H1 (cell line): Measurements from ENCODE around the gene PINLYP. TPM values are rescaled to one million over a fixed set of nuclear protein-coding genes. Genes with fewer than 3 reads are reported as not detected.
A peak's percentile ranks its signal among the peaks of the same experiment; 100 is the strongest.

Experiments used
- CTCF ChIA-PET: fragments of 300-600 bp; sonication (Branson Sonifier 250); formaldehyde crosslinking; loops from one replicate; lab custom pipeline; 2021; ENCODE audit not compliant: partially characterized antibody; lab: Charles Lee
- POLR2A ChIA-PET: fragments of 300-600 bp; sonication (Branson Sonifier 250); formaldehyde crosslinking; loops from one replicate; lab custom pipeline; 2021; ENCODE audit warnings: inconsistent platforms; ENCODE audit not compliant: partially characterized antibody; lab: Charles Lee
- DNase-seq, 2 experiments: peaks; one replicate each; pipeline versions ENCODE4 v3.0.0 to v3.0.0-alpha.2; 2010 to 2022; ENCODE audit warnings: low spot score in 2 of 2, low read depth in 1 of 2, mixed read lengths in 1 of 2
- FAIRE-seq: peaks from 2 replicates; lab custom pipeline; 2011; peaks lifted over from hg19 to GRCh38; lab: Jason Lieb, UNC
- H2AFZ ChIP-seq: 2 replicates; pipeline ENCODE4 v1.8.1; 2012; ENCODE audit warnings: low read length, inconsistent platforms
- H2AK5ac ChIP-seq: 2 replicates; pipeline ENCODE4 v1.6.1; 2013; ENCODE audit warnings: low read depth, low read length
- H2BK120ac ChIP-seq: replicated peaks from 2 replicates; pipeline ENCODE3; 2013; ENCODE audit warnings: low read depth, low read length, inconsistent platforms
- H2BK12ac ChIP-seq: 2 replicates; pipeline ENCODE4 v1.6.1; 2013; ENCODE audit warnings: low read depth, low read length
- H2BK15ac ChIP-seq: 2 replicates; pipeline ENCODE4 v1.6.1; 2013; ENCODE audit warnings: low read length
- H2BK20ac ChIP-seq: 2 replicates; pipeline ENCODE4 v1.6.1; 2013; ENCODE audit warnings: low read length
- H2BK5ac ChIP-seq: 2 replicates; pipeline ENCODE4 v1.6.1; 2013; ENCODE audit warnings: low read depth, low read length
- H3K14ac ChIP-seq: 2 replicates; pipeline ENCODE4 v1.6.1; 2013; ENCODE audit warnings: inconsistent platforms; ENCODE audit not compliant: insufficient read length
- H3K18ac ChIP-seq: 2 replicates; pipeline ENCODE4 v1.6.1; 2013; ENCODE audit warnings: low read length; ENCODE audit errors: extremely low read depth
- H3K23ac ChIP-seq: 2 replicates; pipeline ENCODE4 v1.6.1; 2013; ENCODE audit warnings: inconsistent platforms; ENCODE audit not compliant: insufficient read length
- H3K23me2 ChIP-seq: 2 replicates; pipeline ENCODE4 v1.6.1; 2013; ENCODE audit warnings: low read depth, low read length
- H3K27ac ChIP-seq: 2 replicates; pipeline ENCODE4 v1.6.1; 2011; ENCODE audit warnings: low read depth, low read length, inconsistent platforms
- H3K27me3 ChIP-seq, 4 experiments: replicated peaks in 1 of 4; 1 replicate in 1 of 4; 2 replicates in 3 of 4; pipeline versions ENCODE4 v1.6.1 to v1.8.1; 2011 to 2013; ENCODE audit warnings: low read length in 3 of 4, mild to moderate bottlenecking in 3 of 4, inconsistent platforms in 2 of 4, mixed read lengths in 2 of 4, moderate library complexity in 1 of 4; ENCODE audit not compliant: control insufficient read depth in 3 of 4, insufficient read depth in 3 of 4; ENCODE audit errors: extremely low read depth in 1 of 4
- H3K36me3 ChIP-seq, 4 experiments: 2 replicates each; pipeline versions ENCODE4 v1.6.1 to v1.8.1; 2011 to 2013; ENCODE audit warnings: mild to moderate bottlenecking in 4 of 4, low read length in 3 of 4, moderate library complexity in 2 of 4, control low read depth in 1 of 4, inconsistent platforms in 1 of 4; ENCODE audit not compliant: insufficient read depth in 4 of 4, control insufficient read depth in 2 of 4
- H3K4ac ChIP-seq: replicated peaks from 2 replicates; pipeline ENCODE3; 2013; ENCODE audit warnings: low read length, low read depth, mixed read lengths, inconsistent platforms; ENCODE audit not compliant: insufficient read length
- H3K4me1 ChIP-seq, 4 experiments: replicated peaks in 1 of 4; 1 replicate in 1 of 4; 2 replicates in 3 of 4; pipeline versions ENCODE4 v1.6.1 to v1.8.1; 2011 to 2013; ENCODE audit warnings: low read length in 3 of 4, inconsistent platforms in 2 of 4, mixed read lengths in 1 of 4; ENCODE audit not compliant: insufficient read depth in 4 of 4, control insufficient read depth in 3 of 4
- H3K4me2 ChIP-seq, 2 experiments: 2 replicates each; pipeline versions ENCODE4 v1.6.1 to v1.8.1; 2011 to 2013; ENCODE audit warnings: low read depth in 2 of 2, low read length in 2 of 2, control low read depth in 1 of 2, inconsistent platforms in 1 of 2, mild to moderate bottlenecking in 1 of 2; ENCODE audit not compliant: insufficient read depth in 1 of 2
- H3K4me3 ChIP-seq, 4 experiments: fragments of 200-600, 300-600 bp in 1 of 4; sonication (generic), shearing (Covaris generic), sonication (Bioruptor Twin) in 1 of 4; 2 replicates each; pipeline versions ENCODE4 v1.5.1 to v1.8.1; 2011 to 2016; ENCODE audit warnings: low read length in 4 of 4, low read depth in 3 of 4, control low read depth in 2 of 4, inconsistent platforms in 2 of 4, mild to moderate bottlenecking in 2 of 4, mixed read lengths in 1 of 4, moderate library complexity in 1 of 4; ENCODE audit not compliant: insufficient read depth in 2 of 4; ENCODE audit errors: extremely low read depth in 1 of 4
- H3K56ac ChIP-seq: replicated peaks from 2 replicates; pipeline ENCODE3; 2013; ENCODE audit warnings: low read depth, mild to moderate bottlenecking, mixed read lengths, low read length, inconsistent platforms; ENCODE audit not compliant: insufficient read length
- H3K79me1 ChIP-seq: 2 replicates; pipeline ENCODE4 v1.6.1; 2013; ENCODE audit warnings: low read depth, low read length, control low read depth
- H3K79me2 ChIP-seq, 2 experiments: 2 replicates each; pipeline versions ENCODE4 v1.6.1 to v1.8.1; 2012 to 2013; ENCODE audit warnings: low read length in 2 of 2, mild to moderate bottlenecking in 2 of 2, inconsistent platforms in 1 of 2; ENCODE audit not compliant: insufficient read depth in 2 of 2, control insufficient read depth in 1 of 2
- H3K9ac ChIP-seq, 4 experiments: replicated peaks in 1 of 4; 1 replicate in 1 of 4; 2 replicates in 3 of 4; pipeline versions ENCODE4 v1.6.1 to v1.8.1; 2011 to 2013; ENCODE audit warnings: low read depth in 3 of 4, low read length in 3 of 4, control low read depth in 2 of 4, mild to moderate bottlenecking in 2 of 4, moderate library complexity in 2 of 4, inconsistent platforms in 1 of 4; ENCODE audit errors: extremely low read depth in 1 of 4
- H3K9me3 ChIP-seq, 2 experiments: 2 replicates each; pipeline versions ENCODE4 v1.6.1 to v1.8.1; 2012 to 2013; ENCODE audit warnings: mild to moderate bottlenecking in 2 of 2, moderate library complexity in 2 of 2, control low read depth in 1 of 2, inconsistent platforms in 1 of 2, low read depth in 1 of 2, low read length in 1 of 2, mixed read lengths in 1 of 2; ENCODE audit not compliant: insufficient read depth in 2 of 2
- H4K20me1 ChIP-seq, 2 experiments: replicated peaks in 1 of 2; 2 replicates each; pipeline versions ENCODE3 to v1.8.1; 2011 to 2013; ENCODE audit warnings: inconsistent platforms in 2 of 2, low read length in 2 of 2, mild to moderate bottlenecking in 1 of 2; ENCODE audit not compliant: insufficient read depth in 2 of 2, control insufficient read depth in 1 of 2
- H4K5ac ChIP-seq: 2 replicates; pipeline ENCODE4 v1.6.1; 2013; ENCODE audit warnings: low read length, low read depth, mixed read lengths, inconsistent platforms; ENCODE audit not compliant: insufficient read length
- H4K8ac ChIP-seq: 2 replicates; pipeline ENCODE4 v1.8.0; 2013; ENCODE audit warnings: mild to moderate bottlenecking, moderate library complexity, low read length, inconsistent platforms; ENCODE audit not compliant: insufficient read depth; ENCODE audit errors: extremely low read depth
- H4K91ac ChIP-seq: replicated peaks from 2 replicates; pipeline ENCODE3; 2013; ENCODE audit warnings: low read length, mixed read lengths, inconsistent platforms; ENCODE audit not compliant: insufficient read length
- BRCA1 ChIP-seq: IDR thresholded peaks from 2 replicates; pipeline ENCODE4 v1.6.1; 2012; ENCODE audit warnings: low read depth, low read length, improper control_type of control experiment
- CREB1 ChIP-seq: IDR thresholded peaks from 2 replicates; pipeline ENCODE4 v1.6.1; 2012; ENCODE audit warnings: inconsistent platforms
- CTCF ChIP-seq, 3 experiments: IDR thresholded peaks; 1 replicate in 2 of 3; 2 replicates in 1 of 3; pipeline versions ENCODE4 v1.5.1 to v1.6.1; 2011; ENCODE audit warnings: low read length in 3 of 3, mild to moderate bottlenecking in 3 of 3, inconsistent platforms in 2 of 3, low read depth in 1 of 3, moderate library complexity in 1 of 3; ENCODE audit not compliant: insufficient read depth in 1 of 3; ENCODE audit errors: control extremely low read depth in 1 of 3
- KDM4A ChIP-seq: IDR thresholded peaks from one replicate; pipeline ENCODE4 v1.7.1; 2012; ENCODE audit warnings: low read depth, mild to moderate bottlenecking, moderate library complexity, low read length, inconsistent platforms; ENCODE audit not compliant: severe bottlenecking
- RAD21 ChIP-seq, 2 experiments: IDR thresholded peaks in 1 of 2; conservative IDR thresholded peaks in 1 of 2; 2 replicates each; pipeline ENCODE4 v1.6.1; 2011; ENCODE audit warnings: low read depth in 2 of 2, low read length in 2 of 2, improper control_type of control experiment in 1 of 2, inconsistent platforms in 1 of 2, mild to moderate bottlenecking in 1 of 2, moderate library complexity in 1 of 2
- RBBP5 ChIP-seq: IDR thresholded peaks from 2 replicates; pipeline ENCODE4 v1.7.1; 2012; ENCODE audit warnings: low read depth, mild to moderate bottlenecking, inconsistent platforms, low read length, moderate library complexity, borderline replicate concordance
- SP4 ChIP-seq: IDR thresholded peaks from 2 replicates; pipeline ENCODE4 v1.6.1; 2012; ENCODE audit warnings: low read length, inconsistent platforms
- USF2 ChIP-seq: IDR thresholded peaks from 2 replicates; pipeline ENCODE4 v1.6.1; 2011; ENCODE audit warnings: low read length, improper control_type of control experiment
- whole genome bisulfite sequencing, 2 experiments: shearing (Covaris generic) in 1 of 2; methylation state at CpG; one replicate each; pipeline versions ENCODE4 v1.1.6 to v1.1.7; 2013 to 2015; ENCODE audit warnings: low lambda C conversion rate in 2 of 2, mixed read lengths in 2 of 2, inconsistent platforms in 1 of 2, low coverage in 1 of 2, missing lambda C conversion rate in 1 of 2; ENCODE audit not compliant: insufficient replicate concordance in 2 of 2, insufficient coverage in 1 of 2, insufficient read length in 1 of 2; ENCODE audit errors: extremely low coverage in 1 of 2, missing lambda C conversion rate in 1 of 2; 5-methylcytosine and 5-hydroxymethylcytosine counted together
- polyA plus RNA-seq, 7 experiments: library from polyadenylated mRNA; depleted of rRNA in 3 of 7; stranded (reverse) in 5 of 7; unstranded in 2 of 7; fragments of >200 nt in 5 of 7; fragments of 200-250 nt in 2 of 7; gene quantifications; 1 replicate in 5 of 7; 2 replicates in 1 of 7; 4 replicates in 1 of 7; pipeline versions ENCODE4 v1.2.1 to v1.2.3, GENCODE V29; 2011 to 2013; ENCODE audit warnings: missing spikeins in 2 of 7, mixed read lengths in 2 of 7
- total RNA-seq: library from RNA; stranded (reverse); fragmentation: NEBNext Ultra II Directional; extraction: Animal tissue kit (Norgen Biotek cat#: 25700); gene quantifications from 2 replicates; pipeline ENCODE4 v1.2.1, GENCODE V29; 2021

The PINLYP gene
- total and polyA plus RNA-seq, 2 of the 8 experiments (the other 6 are each of a cell fraction or from before 2014, with no cell fraction given): 7.5 to 31.3 TPM

DNA sequence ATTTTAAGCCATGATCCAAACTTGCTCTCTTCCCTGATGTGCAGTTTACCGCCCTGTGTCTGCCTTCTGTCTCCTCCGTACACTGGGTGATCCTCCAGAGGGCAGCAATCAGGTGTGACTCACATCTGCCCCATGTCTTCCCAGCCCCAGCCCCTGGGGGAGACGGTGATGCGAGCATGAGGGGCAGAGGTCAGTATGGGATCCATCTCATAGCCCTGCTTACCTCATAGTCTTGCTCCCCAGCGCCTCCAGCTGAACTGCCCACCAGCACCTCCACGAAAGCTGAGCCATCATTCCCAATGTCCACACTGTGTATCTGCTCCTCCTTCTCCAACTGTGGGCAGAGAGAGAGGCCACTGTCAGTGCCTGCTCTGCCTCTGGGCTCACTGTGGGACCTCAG, 14.9 kb upstream of the PINLYP start:
- Histone ChIP-seq H2AFZ (no peak overlapping the region), H3K23ac (no peak overlapping the region), H3K23me2 (no peaks in the 10 kb centered on the region), H2BK12ac (no peak overlapping the region), H3K27me3 (no peaks in the 10 kb centered on the region), H3K4me1 (no peaks in the 10 kb centered on the region), H2AK5ac (no peak overlapping the region), H3K36me3 (peaks cover 0 to 8% (median 0%) of the 10 kb centered on the region in 4 experiments; a peak in 2 of 8 replicates), H2BK120ac (no peak overlapping the region), H2BK5ac (no peak overlapping the region), H3K27ac (no peak overlapping the region), H4K91ac (no peak overlapping the region), H3K18ac (no peak overlapping the region), H4K5ac (no peak overlapping the region), H3K9me3 (no peaks in the 10 kb centered on the region), H3K79me1 (no peaks in the 10 kb centered on the region; the same call in 1 of the 2 replicates), H4K8ac (no peak overlapping the region), H4K20me1 (peaks cover 0 to 8% of the 10 kb centered on the region in 2 experiments), H3K56ac (no peak overlapping the region), H3K9ac (no peak overlapping the region), H3K14ac (no peak overlapping the region), H3K4me2 (no peak overlapping the region), H3K4me3 (no peak overlapping the region), H3K4ac (no peak overlapping the region), H3K79me2 (no peaks in the 10 kb centered on the region), H2BK15ac (no peak overlapping the region), H2BK20ac (no peak overlapping the region)
- ChIA-PET POLR2A (no interaction called here), CTCF (interaction anchor here (0.8 to 10.7 kb wide), 6 partner anchors 10 to 40 kb away, joined by 3 to 122 read pairs (median 4); partner anchors contain the start of genes IRGQ, PINLYP, XRCC1 and ZNF575)
- FAIRE-seq (no peak), DNase-seq (no peak)
- WGBS, 2 experiments: 86% methylated on average over 6 of the region's 6 CpGs; no CpG with 5 or more reads in 1 of the 2 experiments
- TF ChIP-seq RBBP5: no peak
- peak; percentile 32 to 47 (median 39) for TF ChIP-seq CTCF (IDR thresholded peaks at IDR 0.05; ENCODE audit: control extremely low read depth in 1 of 3, insufficient read depth in 1 of 3, low read depth in 1 of 3, low read length in 3 of 3)
- TF ChIP-seq BRCA1: no peak
- no peak for TF ChIP-seq USF2
- no peak for TF ChIP-seq SP4
- TF ChIP-seq CREB1: 0 out of 2 replicates have a peak, but pooled peaks have one; percentile 53
- no peak for TF ChIP-seq KDM4A
- TF ChIP-seq RAD21 (IDR thresholded peaks at IDR 0.05 in 1 of 2, conservative IDR thresholded peaks at IDR 0.05 in 1 of 2; ENCODE audit: low read depth in 2 of 2, low read length in 2 of 2): peak in 1 of 2 experiments; percentile 31; a peak in 1 of 4 replicates
